Mucosa of descending colon (tissue), 3 donors: ENCODE data around the gene ADORA2B. TPM values are rescaled to one million over a fixed set of nuclear protein-coding genes. Genes with fewer than 3 reads are reported as not detected.

Experiments used
- ATAC-seq: fragments of 200-7000 bp; cut with Tn5 transposase; one replicate; pipeline ENCODE4 v1.9.1; 2020; ENCODE audit warnings: mild to moderate bottlenecking, moderate library complexity
- DNase-seq, 3 donors: peaks; one replicate each; pipeline ENCODE4 v3.0.0-alpha.2; 2020
- H3K36me3 ChIP-seq: fragments of 200-600 bp; one replicate; pipeline ENCODE4 v1.8.0; 2021; ENCODE audit warnings: low read depth, mild to moderate bottlenecking
- H3K4me1 ChIP-seq: fragments of 200-600 bp; one replicate; pipeline ENCODE4 v1.8.0; 2021; ENCODE audit warnings: low read depth, mild to moderate bottlenecking
- H3K4me3 ChIP-seq: fragments of 200-600 bp; one replicate; pipeline ENCODE4 v1.8.0; 2021; ENCODE audit warnings: mild to moderate bottlenecking
- H3K9me3 ChIP-seq: fragments of 200-600 bp; one replicate; pipeline ENCODE4 v1.8.0; 2021; ENCODE audit warnings: mild to moderate bottlenecking
- intact Hi-C, 2 donors: fragments of 100-400 bp; cut with DNase I in 1 of 2; cut with micrococcal nuclease in 1 of 2; formaldehyde crosslinking; loops; one replicate each; pipeline versions ENCODE4 v1.11.0 to v1.11.1; 2022; cut with DNase I, micrococcal nuclease
- total RNA-seq, 3 donors: library from RNA; stranded (reverse); fragmentation: NEBNext Ultra II Directional in 2 of 3; extraction: Animal tissue kit (Norgen Biotek cat#: 25700) in 2 of 3; gene quantifications; one replicate each; pipeline versions ENCODE4 v1.2.1 to v1.2.4, GENCODE V29; 2021 to 2023
- TF ChIP-seq, protein P1 (sequence below): fragments of 200-600 bp; IDR thresholded peaks from one replicate; pipeline ENCODE4 v1.8.0; 2022; ENCODE audit warnings: antibody characterized with exemption, mild to moderate bottlenecking
- donor health status: DM: no; HTN: no; CAD: no; lungs with moderate emphysema.
- donor health status: DM: no; HTN: no; CAD: no.
- donor health status: DM: no; HTN: yes; CAD: no.

ADORA2B gene
- total RNA-seq, 3 donors from 2014 or later, result 11.9 to 32.9 (median 24.4) TPM

DNA sequence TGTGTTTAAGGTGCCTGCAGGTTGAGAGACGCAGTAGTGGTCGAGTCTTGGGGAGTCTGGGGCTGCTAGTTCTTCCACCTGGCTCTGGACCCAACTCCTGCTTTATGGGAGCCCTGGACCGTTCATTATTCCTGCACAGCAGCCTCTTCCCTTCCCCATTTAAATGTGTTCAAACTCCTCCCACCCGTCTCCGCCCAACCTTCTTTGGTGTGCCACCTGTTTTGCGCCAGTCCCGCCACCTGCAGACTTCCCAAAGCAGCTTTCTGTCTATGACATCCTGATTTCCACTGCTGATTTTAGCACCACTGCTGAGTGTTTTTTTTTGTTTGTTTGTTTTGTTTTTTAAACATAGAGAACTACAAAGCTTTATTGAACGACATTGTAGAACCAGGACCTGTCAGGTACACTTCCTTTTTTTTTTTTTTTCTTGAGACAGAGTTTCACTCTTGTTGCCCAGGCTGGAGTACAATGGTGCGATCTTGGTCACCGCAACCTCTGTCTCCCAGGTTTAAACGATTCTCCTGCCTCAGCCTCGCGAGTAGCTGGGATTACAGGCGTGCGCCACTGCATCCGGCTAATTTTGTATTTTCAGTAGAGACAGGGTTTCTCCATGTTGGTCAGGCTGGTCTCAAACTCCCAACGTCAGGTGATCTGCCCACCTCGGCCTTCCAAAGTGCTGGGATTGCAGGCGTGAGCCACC is 12.8 kb downstream of the ADORA2B start:
- ATAC-seq (peak; percentile 72), DNase-seq (peak in 2 of 3 donors; percentile 48 to 56)
- H3K4me3 ChIP-seq, result no peak overlapping the region
- TF ChIP-seq, protein P1, sequence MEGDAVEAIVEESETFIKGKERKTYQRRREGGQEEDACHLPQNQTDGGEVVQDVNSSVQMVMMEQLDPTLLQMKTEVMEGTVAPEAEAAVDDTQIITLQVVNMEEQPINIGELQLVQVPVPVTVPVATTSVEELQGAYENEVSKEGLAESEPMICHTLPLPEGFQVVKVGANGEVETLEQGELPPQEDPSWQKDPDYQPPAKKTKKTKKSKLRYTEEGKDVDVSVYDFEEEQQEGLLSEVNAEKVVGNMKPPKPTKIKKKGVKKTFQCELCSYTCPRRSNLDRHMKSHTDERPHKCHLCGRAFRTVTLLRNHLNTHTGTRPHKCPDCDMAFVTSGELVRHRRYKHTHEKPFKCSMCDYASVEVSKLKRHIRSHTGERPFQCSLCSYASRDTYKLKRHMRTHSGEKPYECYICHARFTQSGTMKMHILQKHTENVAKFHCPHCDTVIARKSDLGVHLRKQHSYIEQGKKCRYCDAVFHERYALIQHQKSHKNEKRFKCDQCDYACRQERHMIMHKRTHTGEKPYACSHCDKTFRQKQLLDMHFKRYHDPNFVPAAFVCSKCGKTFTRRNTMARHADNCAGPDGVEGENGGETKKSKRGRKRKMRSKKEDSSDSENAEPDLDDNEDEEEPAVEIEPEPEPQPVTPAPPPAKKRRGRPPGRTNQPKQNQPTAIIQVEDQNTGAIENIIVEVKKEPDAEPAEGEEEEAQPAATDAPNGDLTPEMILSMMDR, result no peak
- intact Hi-C loops, result no loop called here
- no peaks in the 10 kb centered on the region for H3K36me3 ChIP-seq
- H3K9me3 ChIP-seq, result no peaks in the 10 kb centered on the region
- H3K4me1 ChIP-seq, result peaks cover 7% of the 10 kb centered on the region

GRCh38 chr17:15958484-15958854 is 13.5 kb downstream of the ADORA2B start:
- intact Hi-C loops, result no loop called here
- Histone ChIP-seq H3K9me3 (no peaks in the 10 kb centered on the region), H3K4me1 (peaks cover 7% of the 10 kb centered on the region), H3K4me3 (no peak overlapping the region), H3K36me3 (no peaks in the 10 kb centered on the region)
- ATAC-seq (no peak), DNase-seq (no peak)
- TF ChIP-seq, protein P1, result no peak

DNA sequence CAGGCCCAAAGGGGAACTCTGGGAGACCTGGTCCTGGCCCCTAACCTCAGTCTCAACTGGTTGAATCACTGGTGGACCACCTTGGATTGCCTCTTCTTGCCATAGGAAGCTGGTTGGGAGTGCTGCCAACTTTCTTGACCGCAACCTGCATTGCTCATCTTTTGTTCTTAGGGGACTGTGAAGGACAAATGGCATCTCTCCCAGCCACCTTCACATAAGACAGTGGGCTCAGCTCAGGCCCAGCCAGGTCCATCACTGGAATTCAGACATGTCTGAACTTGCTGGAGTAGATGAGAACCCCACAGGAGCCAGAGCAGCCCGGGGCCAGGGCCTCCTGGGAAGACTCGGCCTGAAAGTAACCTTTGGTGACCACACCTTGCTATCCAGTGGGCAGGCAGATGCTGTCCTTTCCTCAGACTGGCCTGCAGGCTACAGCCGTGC is 18.8 kb downstream of the ADORA2B start:
- H3K4me3 ChIP-seq, result no peak overlapping the region
- H3K4me1 ChIP-seq, result peaks cover 29% of the 10 kb centered on the region
- intact Hi-C loops, result no loop called here
- TF ChIP-seq, protein P1, result no peak
- DNase-seq (no peak), ATAC-seq (no peak)
- no peaks in the 10 kb centered on the region for H3K36me3 ChIP-seq
- H3K9me3 ChIP-seq, result no peaks in the 10 kb centered on the region

DNA sequence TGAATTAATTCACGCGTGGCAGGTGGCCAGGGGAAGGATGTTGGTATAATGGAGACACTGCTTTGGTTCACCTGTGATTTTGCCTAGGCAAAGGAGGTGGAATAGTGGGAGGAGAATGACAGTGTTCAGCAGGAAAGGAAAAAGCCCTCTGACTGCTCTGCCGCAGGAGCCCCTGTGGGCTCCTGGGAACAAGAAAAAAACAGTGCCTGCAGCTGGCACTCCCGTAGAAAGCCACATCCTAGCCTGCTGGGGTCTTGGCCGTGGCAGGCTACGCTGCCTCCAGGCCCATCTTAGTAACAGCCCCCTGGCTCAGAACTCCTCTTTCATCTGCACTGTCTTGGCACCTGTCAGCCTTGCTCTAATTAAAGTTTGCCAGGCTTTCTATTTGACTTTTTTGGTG is 20.6 kb downstream of the ADORA2B start:
- no peak for DNase-seq

DNA sequence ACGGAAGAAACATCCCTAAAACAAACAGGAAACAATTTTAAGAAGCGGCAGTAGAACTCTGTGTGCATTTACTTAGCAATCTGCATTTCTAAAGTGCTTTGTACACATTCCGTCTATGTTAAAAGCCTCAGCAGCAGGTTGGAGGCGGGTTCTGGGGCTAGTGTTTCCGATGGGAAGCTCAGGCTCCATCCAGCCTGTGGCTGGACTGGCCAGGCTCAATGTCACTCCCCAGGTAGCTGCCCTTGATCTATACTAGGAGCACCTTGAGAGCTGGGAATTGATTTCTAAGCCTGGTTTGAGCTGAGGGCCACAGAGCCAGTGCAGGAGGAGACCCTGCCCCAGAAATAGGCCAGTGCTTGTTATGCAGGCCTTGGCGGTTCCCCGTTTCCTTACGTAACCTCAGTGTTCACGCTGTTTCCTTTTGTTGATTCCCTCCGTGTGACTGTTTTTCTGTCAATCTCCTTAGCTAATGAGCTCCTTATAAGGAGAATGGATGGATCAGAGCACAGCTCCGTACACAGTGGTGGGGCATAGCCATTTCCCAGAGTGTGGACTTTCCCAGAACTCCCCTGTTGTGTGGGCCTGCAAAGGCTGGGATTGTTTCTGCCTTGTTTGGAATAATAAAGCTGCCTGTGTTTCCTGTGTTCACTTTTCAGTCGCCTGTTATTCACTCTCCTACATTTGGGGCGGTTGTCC is 21.4 kb downstream of the ADORA2B start:
- intact Hi-C loops, result no loop called here
- H3K4me3 ChIP-seq, result no peak overlapping the region
- H3K9me3 ChIP-seq, result no peaks in the 10 kb centered on the region
- H3K4me1 ChIP-seq, result peaks cover 25% of the 10 kb centered on the region
- ATAC-seq, result peak; percentile 88
- TF ChIP-seq, protein P1, result no peak
- peak; percentile 72 to 76 (median 73) for DNase-seq
- no peaks in the 10 kb centered on the region for H3K36me3 ChIP-seq

More for the DNA sequence above, 20.6 kb downstream of the ADORA2B start:
- no peak overlapping the region for H3K4me3 ChIP-seq
- intact Hi-C loops, result no loop called here
- no peak for ATAC-seq
- H3K4me1 ChIP-seq, result peaks cover 25% of the 10 kb centered on the region
- TF ChIP-seq, protein P1, result no peak
- no peaks in the 10 kb centered on the region for H3K36me3 ChIP-seq
- no peaks in the 10 kb centered on the region for H3K9me3 ChIP-seq
